ENCODE results near the gene C2CD2.

The C2CD2 gene

GRCh38 chr21:41876928-41877652, 76.7 kb downstream of the C2CD2 start:
- TF ChIP-seq GATA2 (IDR thresholded peaks at IDR 0.05; ENCODE audit: low read depth, low read length) (no peak), GATA3 (IDR thresholded peaks at IDR 0.05; ENCODE audit: low read depth, low read length) (no peak)

DNA sequence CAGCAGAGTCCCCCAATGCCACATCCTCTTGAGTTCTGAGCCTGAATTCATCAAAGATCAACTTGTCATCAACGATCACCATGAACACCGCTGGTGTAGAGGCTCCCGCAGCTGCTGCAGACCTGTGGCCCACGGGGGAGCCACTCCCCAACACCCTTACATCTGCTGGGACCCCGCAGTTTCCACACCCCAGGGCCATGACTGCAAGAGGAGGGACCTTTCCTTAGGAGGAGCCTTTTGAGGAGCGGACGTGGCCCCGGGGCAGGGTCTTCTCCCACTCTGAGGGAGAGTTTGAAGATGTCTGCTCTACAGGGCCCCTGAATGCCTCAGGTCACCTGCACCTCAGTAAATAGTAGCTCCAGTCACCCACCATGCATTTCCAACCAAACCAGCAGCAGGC, 77.4 kb downstream of the C2CD2 start:
- TF ChIP-seq GATA2 (IDR thresholded peaks at IDR 0.05; ENCODE audit: low read depth, low read length) (no peak), GATA3 (IDR thresholded peaks at IDR 0.05; ENCODE audit: low read depth, low read length) (no peak)

- TF ChIP-seq GATA3 (IDR thresholded peaks at IDR 0.05; ENCODE audit: low read depth, low read length) (no peak), GATA2 (IDR thresholded peaks at IDR 0.05; ENCODE audit: low read depth, low read length) (no peak)
Measured at GRCh38 chr21:41875086-41875485, 78.7 kb downstream of the C2CD2 start.

GRCh38 chr21:41874611-41875010, 79.2 kb downstream of the C2CD2 start:
- TF ChIP-seq GATA2 (IDR thresholded peaks at IDR 0.05; ENCODE audit: low read depth, low read length): no peak
- TF ChIP-seq GATA3 (IDR thresholded peaks at IDR 0.05; ENCODE audit: low read depth, low read length): no peak

DNA sequence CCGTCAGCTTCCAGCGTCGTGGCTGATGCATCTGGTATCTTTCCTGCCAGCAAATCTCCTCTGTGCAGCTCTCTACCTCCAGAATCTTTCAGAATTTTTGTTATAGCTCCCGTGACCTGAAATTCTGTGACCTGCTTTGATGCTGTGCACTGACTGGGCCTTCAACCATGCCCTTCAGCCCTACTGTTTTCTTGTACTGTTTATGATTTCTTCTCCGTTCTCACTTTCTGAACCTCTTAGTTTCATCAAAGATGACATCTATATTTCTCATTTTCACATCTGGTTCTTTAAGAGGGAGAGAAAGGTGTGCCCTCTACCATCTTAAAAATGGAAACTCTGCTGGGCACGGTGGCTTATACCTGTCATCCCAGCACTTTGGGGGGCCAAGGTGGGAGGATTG, 80.4 kb downstream of the C2CD2 start:
- TF ChIP-seq GATA2 (IDR thresholded peaks at IDR 0.05; ENCODE audit: low read depth, low read length): no peak
- no peak for TF ChIP-seq GATA3 (IDR thresholded peaks at IDR 0.05; ENCODE audit: low read depth, low read length)

GRCh38 chr21:41873005-41873404, 80.8 kb downstream of the C2CD2 start:
- TF ChIP-seq GATA3 (IDR thresholded peaks at IDR 0.05; ENCODE audit: low read depth, low read length) (no peak), GATA2 (IDR thresholded peaks at IDR 0.05; ENCODE audit: low read depth, low read length) (no peak)

DNA sequence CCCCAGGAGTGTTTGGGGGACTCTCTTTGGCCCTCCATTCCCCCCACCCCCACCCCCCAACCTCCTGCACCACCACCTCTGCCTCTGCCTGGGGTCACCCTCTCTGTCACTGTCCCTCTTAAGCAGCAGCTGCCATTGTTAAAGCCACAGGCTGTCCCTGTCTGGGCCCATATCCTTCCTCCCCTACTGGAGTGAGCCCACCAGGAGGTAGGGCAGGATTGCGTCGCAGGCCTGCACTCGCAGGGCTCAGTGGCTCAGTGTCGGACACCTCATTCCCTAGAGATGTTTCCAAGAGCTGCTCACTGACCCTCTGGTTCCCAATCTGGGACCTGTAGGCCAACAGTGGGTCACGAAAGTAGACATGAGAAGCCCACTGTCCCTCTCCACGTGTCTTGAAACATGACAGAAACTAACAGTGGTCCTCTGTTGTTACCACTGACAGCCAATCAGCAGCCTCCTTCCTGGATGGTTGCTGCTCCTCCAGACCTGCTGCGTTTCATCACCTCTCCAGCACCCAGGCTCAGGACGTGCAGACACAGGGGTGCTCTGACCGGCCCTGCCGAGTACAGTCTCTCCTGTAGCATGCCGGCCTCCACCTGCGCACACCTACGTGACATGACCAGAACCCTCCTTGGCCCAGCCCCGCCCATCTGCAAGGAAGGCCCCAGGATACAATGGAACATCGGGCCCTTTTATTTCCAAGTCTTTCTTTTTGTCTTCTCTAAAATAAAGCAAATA, 82.4 kb downstream of the C2CD2 start:
- TF ChIP-seq GATA3 (IDR thresholded peaks at IDR 0.05; ENCODE audit: low read depth, low read length) (no peak), GATA2 (IDR thresholded peaks at IDR 0.05; ENCODE audit: low read depth, low read length) (no peak)

DNA sequence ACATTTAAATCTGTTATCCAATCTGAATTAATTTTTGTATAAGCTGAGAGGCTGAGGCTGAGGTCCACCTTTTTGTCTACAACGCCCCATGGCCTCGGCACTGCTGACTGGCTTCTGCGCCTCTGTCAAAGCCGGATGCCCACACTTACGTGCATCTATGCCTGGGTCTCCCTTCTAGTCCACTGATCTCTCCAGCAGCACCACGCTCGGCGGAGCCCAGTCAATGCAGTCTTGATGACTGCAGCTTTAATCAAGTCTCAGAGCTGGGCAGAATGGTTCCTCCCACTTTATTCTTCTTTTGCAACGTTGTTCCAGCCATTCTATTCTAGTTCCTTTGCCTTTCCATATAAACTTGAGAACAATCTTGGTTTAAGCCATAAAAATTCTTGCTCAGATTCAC, 84.0 kb downstream of the C2CD2 start:
- no peak for TF ChIP-seq GATA2 (IDR thresholded peaks at IDR 0.05; ENCODE audit: low read depth, low read length)
- TF ChIP-seq GATA3 (IDR thresholded peaks at IDR 0.05; ENCODE audit: low read depth, low read length): no peak

- TF ChIP-seq GATA3 (IDR thresholded peaks at IDR 0.05; ENCODE audit: low read depth, low read length): no peak
Measured at GRCh38 chr21:41868062-41868710, 85.6 kb downstream of the C2CD2 start.

DNA sequence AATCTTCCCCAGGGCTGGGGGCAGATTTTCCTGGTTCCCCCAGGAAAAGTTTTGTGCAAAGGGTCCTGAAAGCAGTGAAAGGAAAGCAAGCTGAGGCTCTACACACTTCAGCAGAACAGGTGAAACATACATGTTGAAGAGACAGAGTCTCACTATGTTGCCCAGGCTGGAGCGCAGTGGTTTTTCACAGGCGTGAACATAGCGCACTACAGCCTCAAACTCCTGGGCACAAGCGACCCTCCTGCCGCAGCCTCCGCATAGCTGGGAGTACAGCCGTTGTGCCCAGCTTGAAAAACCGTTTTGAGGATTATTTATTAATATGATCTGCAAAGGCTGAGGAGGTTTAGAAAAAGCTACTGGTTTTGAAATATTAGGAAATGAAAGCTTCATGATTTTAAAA, 86.5 kb downstream of the C2CD2 start:
- TF ChIP-seq GATA2 (IDR thresholded peaks at IDR 0.05; ENCODE audit: low read depth, low read length): no peak
- no peak for TF ChIP-seq GATA3 (IDR thresholded peaks at IDR 0.05; ENCODE audit: low read depth, low read length)

- TF ChIP-seq GATA3 (IDR thresholded peaks at IDR 0.05; ENCODE audit: low read depth, low read length): no peak
- TF ChIP-seq GATA2 (IDR thresholded peaks at IDR 0.05; ENCODE audit: low read depth, low read length): no peak
Measured at GRCh38 chr21:41866274-41866809, 87.5 kb downstream of the C2CD2 start.

DNA sequence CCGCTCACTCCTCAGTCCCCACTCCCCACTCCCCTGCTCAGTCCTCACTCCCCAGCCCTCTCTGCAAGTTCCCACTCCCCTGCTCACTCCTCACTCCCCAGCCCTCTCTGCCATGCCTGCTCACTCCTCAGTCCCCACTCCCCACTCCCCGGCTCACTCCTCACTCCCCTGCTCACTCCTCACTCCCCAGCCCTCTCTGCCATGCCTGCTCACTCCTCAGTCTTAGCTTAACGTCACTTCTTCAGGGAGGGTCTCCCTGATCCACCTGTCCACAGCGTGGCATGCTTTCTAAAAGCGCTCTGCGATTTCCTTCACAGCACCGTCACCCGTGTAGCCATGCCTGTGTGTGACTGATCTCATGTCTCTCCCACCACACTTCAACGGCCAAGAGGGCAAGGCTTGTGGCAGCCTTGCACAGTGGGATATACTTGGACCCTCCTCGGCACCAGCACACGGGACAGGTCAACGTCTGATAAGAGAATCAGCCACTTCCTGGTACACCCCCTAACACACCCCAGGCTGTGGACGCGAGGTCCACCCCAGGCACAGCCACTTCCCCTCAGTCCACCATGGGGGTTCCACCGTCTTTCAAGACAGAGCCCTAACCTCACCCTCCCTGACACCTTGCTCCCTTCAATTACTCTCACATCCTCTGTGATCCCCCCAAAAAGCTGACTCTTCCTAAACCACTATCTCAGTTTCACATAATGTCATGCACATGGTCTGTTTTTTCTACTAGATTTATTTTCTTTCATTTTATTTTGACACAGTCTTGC, 88.6 kb downstream of the C2CD2 start:
- no peak for TF ChIP-seq GATA2 (IDR thresholded peaks at IDR 0.05; ENCODE audit: low read depth, low read length)
- no peak for TF ChIP-seq GATA3 (IDR thresholded peaks at IDR 0.05; ENCODE audit: low read depth, low read length)

- TF ChIP-seq GATA3 (IDR thresholded peaks at IDR 0.05; ENCODE audit: low read depth, low read length) (no peak), GATA2 (IDR thresholded peaks at IDR 0.05; ENCODE audit: low read depth, low read length) (no peak)
Measured at GRCh38 chr21:41864311-41865001, 89.4 kb downstream of the C2CD2 start.

Data from SH-SY5Y (cell line).